WTC11 (cell line): ENCODE measurements around the gene MBD2. TPM values are rescaled to one million over a fixed set of nuclear protein-coding genes. Genes with fewer than 3 reads are reported as not detected.

Source experiments
- ATAC-seq: fragments of 200-7000 bp; cut with Tn5 transposase; 2 replicates; pipeline ENCODE4 v1.10.0; 2021; ENCODE audit warnings: mild to moderate bottlenecking, moderate library complexity
- CTCF ChIA-PET: fragments of 300-600 bp; sonication (Branson Sonifier 250); formaldehyde crosslinking; loops from one replicate; lab custom pipeline; 2021; ENCODE audit warnings: antibody characterized with exemption; lab: Charles Lee
- POLR2A ChIA-PET: fragments of 350-600 bp; sonication (Branson Sonifier 250); formaldehyde crosslinking; loops from one replicate; lab custom pipeline; 2021; ENCODE audit warnings: antibody characterized with exemption; lab: Charles Lee
- DNase-seq: peaks from one replicate; pipeline ENCODE4 v3.0.0; 2021; ENCODE audit warnings: low spot score
- H3K27ac Mint-ChIP-seq: 2 replicates; pipeline ENCODE4 v1.8.0; 2021; ENCODE audit warnings: mixed read lengths
- H3K27me3 Mint-ChIP-seq: 2 replicates; pipeline ENCODE4 v1.8.0; 2021; ENCODE audit warnings: low read depth, mild to moderate bottlenecking, moderate library complexity, mixed read lengths
- H3K36me3 Mint-ChIP-seq: 2 replicates; pipeline ENCODE4 v1.8.0; 2021; ENCODE audit warnings: mixed read lengths
- H3K4me1 Mint-ChIP-seq: 2 replicates; pipeline ENCODE4 v1.8.0; 2022; ENCODE audit warnings: mixed read lengths
- H3K4me3 Mint-ChIP-seq: 2 replicates; pipeline ENCODE4 v1.8.0; 2021; ENCODE audit warnings: mild to moderate bottlenecking, moderate library complexity, mixed read lengths
- H3K9me3 Mint-ChIP-seq: 2 replicates; pipeline ENCODE4 v1.8.0; 2021; ENCODE audit warnings: mixed read lengths
- CREB1 ChIP-seq: sonication (generic); formaldehyde crosslinking; IDR thresholded peaks from 2 replicates; pipeline ENCODE4 v1.8.0; 2023; ENCODE audit warnings: mild to moderate bottlenecking, missing genetic modification reagents
- CREM ChIP-seq: sonication (generic); formaldehyde crosslinking; IDR thresholded peaks from 2 replicates; pipeline ENCODE4 v1.8.1; 2022; ENCODE audit warnings: mild to moderate bottlenecking, missing genetic modification reagents, moderate library complexity
- FOXK1 ChIP-seq: sonication (generic); formaldehyde crosslinking; IDR thresholded peaks from 2 replicates; pipeline ENCODE4 v1.8.0; 2022; ENCODE audit warnings: mild to moderate bottlenecking, moderate library complexity, missing genetic modification reagents
- GABPB1 ChIP-seq: sonication (generic); formaldehyde crosslinking; IDR thresholded peaks from 2 replicates; pipeline ENCODE4 v1.8.1; 2023; ENCODE audit warnings: mild to moderate bottlenecking, missing genetic modification reagents
- GRHL2 ChIP-seq: fragments of 250-450 bp; sonication (Bioruptor Pico); IDR thresholded peaks from 2 replicates; pipeline ENCODE4 v1.8.0; 2022; ENCODE audit warnings: mild to moderate bottlenecking, moderate library complexity; ENCODE audit not compliant: insufficient replicate concordance, severe bottlenecking
- GTF2I ChIP-seq: fragments of 250-450 bp; sonication (Bioruptor Pico); conservative IDR thresholded peaks from 2 replicates; pipeline ENCODE4 v1.4.0; 2021; ENCODE audit warnings: mild to moderate bottlenecking
- IRF2 ChIP-seq: sonication (generic); formaldehyde crosslinking; IDR thresholded peaks from 2 replicates; pipeline ENCODE4 v1.8.0; 2022; ENCODE audit warnings: low read depth, missing genetic modification reagents, borderline replicate concordance
- KAT7 ChIP-seq: sonication (generic); formaldehyde crosslinking; IDR thresholded peaks from 2 replicates; pipeline ENCODE4 v1.8.1; 2023; ENCODE audit warnings: missing genetic modification reagents, mild to moderate bottlenecking, borderline replicate concordance
- MYBL2 ChIP-seq: sonication (generic); formaldehyde crosslinking; IDR thresholded peaks from 2 replicates; pipeline ENCODE4 v1.8.1; 2023; ENCODE audit warnings: mild to moderate bottlenecking, moderate library complexity, missing genetic modification reagents
- NFE2L1 ChIP-seq: sonication (generic); formaldehyde crosslinking; IDR thresholded peaks from 2 replicates; pipeline ENCODE4 v1.8.1; 2023; ENCODE audit warnings: missing genetic modification reagents
- OVOL2 ChIP-seq: fragments of 250-450 bp; sonication (Bioruptor Pico); IDR thresholded peaks from 2 replicates; pipeline ENCODE4 v1.9.0; 2021; ENCODE audit warnings: mild to moderate bottlenecking, borderline replicate concordance
- SMAD4 ChIP-seq: sonication (generic); formaldehyde crosslinking; IDR thresholded peaks from 2 replicates; pipeline ENCODE4 v1.8.0; 2022; ENCODE audit warnings: mild to moderate bottlenecking, missing genetic modification reagents
- TCF7 ChIP-seq: sonication (generic); formaldehyde crosslinking; IDR thresholded peaks from 2 replicates; pipeline ENCODE4 v1.8.0; 2022; ENCODE audit warnings: mild to moderate bottlenecking, low read depth, missing genetic modification reagents, moderate library complexity
- ZNF219 ChIP-seq: sonication (generic); formaldehyde crosslinking; IDR thresholded peaks from 2 replicates; pipeline ENCODE4 v1.8.0; 2023; ENCODE audit warnings: missing genetic modification reagents, mild to moderate bottlenecking, borderline replicate concordance
- ZNF416 ChIP-seq: fragments of 250-450 bp; sonication (Bioruptor Pico); IDR thresholded peaks from 2 replicates; pipeline ENCODE4 v1.9.0; 2021; ENCODE audit warnings: mild to moderate bottlenecking, inconsistent platforms
- total RNA-seq: library from RNA; stranded (reverse); gene quantifications from 3 replicates; pipeline ENCODE4 v1.2.3, GENCODE V29; 2021
- TF ChIP-seq, protein P1 (sequence below): sonication (generic); formaldehyde crosslinking; IDR thresholded peaks from 2 replicates; pipeline ENCODE4 v1.8.0; 2022; ENCODE audit warnings: mild to moderate bottlenecking, missing genetic modification reagents
- TF ChIP-seq, protein P2 (sequence below): fragments of 250-450 bp; sonication (Bioruptor Pico); IDR thresholded peaks from 2 replicates; pipeline ENCODE4 v1.8.0; 2021; ENCODE audit warnings: mild to moderate bottlenecking
- TF ChIP-seq, protein P3 (sequence below): sonication (generic); formaldehyde crosslinking; IDR thresholded peaks from 2 replicates; pipeline ENCODE4 v1.8.0; 2022; ENCODE audit warnings: mild to moderate bottlenecking, missing genetic modification reagents
- TF ChIP-seq, protein P4 (sequence below): fragments of 250-450 bp; sonication (Bioruptor Pico); IDR thresholded peaks from 2 replicates; pipeline ENCODE4 v1.9.0; 2021; ENCODE audit warnings: mild to moderate bottlenecking
- TF ChIP-seq, protein P5 (sequence below): sonication (generic); formaldehyde crosslinking; IDR thresholded peaks from 2 replicates; pipeline ENCODE4 v1.8.0; 2022; ENCODE audit warnings: mild to moderate bottlenecking, missing genetic modification reagents
- TF ChIP-seq, protein P6 (sequence below): sonication (generic); formaldehyde crosslinking; IDR thresholded peaks from 2 replicates; pipeline ENCODE4 v1.8.1; 2022; ENCODE audit warnings: mild to moderate bottlenecking, moderate library complexity, missing genetic modification reagents
- TF ChIP-seq, protein P7 (sequence below): sonication (generic); formaldehyde crosslinking; conservative IDR thresholded peaks from 2 replicates; pipeline ENCODE4 v1.8.1; 2023; ENCODE audit warnings: mild to moderate bottlenecking, low read depth, missing genetic modification reagents, moderate library complexity
- TF ChIP-seq, protein P8 (sequence below): sonication (generic); formaldehyde crosslinking; IDR thresholded peaks from 2 replicates; pipeline ENCODE4 v1.8.0; 2023; ENCODE audit warnings: missing genetic modification reagents

The MBD2 gene
- total RNA-seq, 1 experiment from 2014 or later = 42.7 TPM

DNA sequence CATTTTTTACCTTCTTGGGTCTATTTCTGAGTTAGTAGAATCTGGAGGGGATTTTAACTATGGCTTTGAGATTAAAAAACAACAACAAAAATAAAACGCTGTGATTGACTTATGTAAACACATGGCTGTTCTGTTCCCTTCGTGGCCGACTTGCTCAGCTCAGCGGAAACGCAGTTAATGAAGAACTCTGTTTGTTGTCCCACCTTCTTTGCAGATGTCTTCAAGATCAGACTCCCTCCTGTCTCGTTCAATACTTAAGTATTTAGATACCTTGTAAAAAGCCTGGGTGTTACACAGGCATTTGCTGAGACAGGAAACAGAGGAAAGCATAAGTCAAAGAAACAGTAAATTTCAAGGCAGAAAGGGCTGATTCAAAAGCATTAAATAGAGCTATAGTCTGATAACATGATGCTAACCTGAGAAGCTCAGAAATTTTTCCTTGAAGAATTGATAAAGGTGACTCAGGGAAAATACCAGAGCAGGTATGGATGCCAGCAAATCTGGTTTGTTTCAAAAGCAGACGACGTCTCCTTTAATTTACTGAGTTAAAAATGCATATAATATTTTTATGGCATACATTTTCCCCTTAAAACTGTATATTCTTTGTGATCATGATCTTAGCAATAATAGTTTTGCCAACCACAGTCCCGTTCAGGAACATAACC, 23.2 kb upstream of the MBD2 start:
- POLR2A ChIA-PET = interaction anchor here (0.8 to 2.0 kb wide), 5 partner anchors 17 to 110 kb away, joined by 3 to 20 read pairs (median 3); partner anchors contain the start of genes C18orf54, MBD2, POLI and STARD6
- no peak for TF ChIP-seq CREB1
- TF ChIP-seq, protein P1, sequence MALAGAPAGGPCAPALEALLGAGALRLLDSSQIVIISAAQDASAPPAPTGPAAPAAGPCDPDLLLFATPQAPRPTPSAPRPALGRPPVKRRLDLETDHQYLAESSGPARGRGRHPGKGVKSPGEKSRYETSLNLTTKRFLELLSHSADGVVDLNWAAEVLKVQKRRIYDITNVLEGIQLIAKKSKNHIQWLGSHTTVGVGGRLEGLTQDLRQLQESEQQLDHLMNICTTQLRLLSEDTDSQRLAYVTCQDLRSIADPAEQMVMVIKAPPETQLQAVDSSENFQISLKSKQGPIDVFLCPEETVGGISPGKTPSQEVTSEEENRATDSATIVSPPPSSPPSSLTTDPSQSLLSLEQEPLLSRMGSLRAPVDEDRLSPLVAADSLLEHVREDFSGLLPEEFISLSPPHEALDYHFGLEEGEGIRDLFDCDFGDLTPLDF (CRISPR knock-in tag) = no peak
- TF ChIP-seq IRF2 (CRISPR knock-in tag) = no peak
- no peak for TF ChIP-seq SMAD4 (CRISPR knock-in tag)
- TF ChIP-seq FOXK1 (CRISPR knock-in tag) = no peak
- no peak for TF ChIP-seq GABPB1 (CRISPR knock-in tag)
- no peak for TF ChIP-seq ZNF219 (CRISPR knock-in tag)
- TF ChIP-seq NFE2L1 (CRISPR knock-in tag) = no peak
- TF ChIP-seq GRHL2 = no peak
- no peak for TF ChIP-seq KAT7 (CRISPR knock-in tag)
- no peak for TF ChIP-seq GTF2I (CRISPR knock-in tag)
- no peak for TF ChIP-seq ZNF416 (CRISPR knock-in tag)
- no peak for TF ChIP-seq MYBL2
- no peak for TF ChIP-seq OVOL2 (CRISPR knock-in tag)
- TF ChIP-seq, protein P2, sequence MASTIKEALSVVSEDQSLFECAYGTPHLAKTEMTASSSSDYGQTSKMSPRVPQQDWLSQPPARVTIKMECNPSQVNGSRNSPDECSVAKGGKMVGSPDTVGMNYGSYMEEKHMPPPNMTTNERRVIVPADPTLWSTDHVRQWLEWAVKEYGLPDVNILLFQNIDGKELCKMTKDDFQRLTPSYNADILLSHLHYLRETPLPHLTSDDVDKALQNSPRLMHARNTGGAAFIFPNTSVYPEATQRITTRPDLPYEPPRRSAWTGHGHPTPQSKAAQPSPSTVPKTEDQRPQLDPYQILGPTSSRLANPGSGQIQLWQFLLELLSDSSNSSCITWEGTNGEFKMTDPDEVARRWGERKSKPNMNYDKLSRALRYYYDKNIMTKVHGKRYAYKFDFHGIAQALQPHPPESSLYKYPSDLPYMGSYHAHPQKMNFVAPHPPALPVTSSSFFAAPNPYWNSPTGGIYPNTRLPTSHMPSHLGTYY (CRISPR knock-in tag) = no peak
- TF ChIP-seq, protein P3, sequence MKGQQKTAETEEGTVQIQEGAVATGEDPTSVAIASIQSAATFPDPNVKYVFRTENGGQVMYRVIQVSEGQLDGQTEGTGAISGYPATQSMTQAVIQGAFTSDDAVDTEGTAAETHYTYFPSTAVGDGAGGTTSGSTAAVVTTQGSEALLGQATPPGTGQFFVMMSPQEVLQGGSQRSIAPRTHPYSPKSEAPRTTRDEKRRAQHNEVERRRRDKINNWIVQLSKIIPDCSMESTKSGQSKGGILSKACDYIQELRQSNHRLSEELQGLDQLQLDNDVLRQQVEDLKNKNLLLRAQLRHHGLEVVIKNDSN (CRISPR knock-in tag) = no peak
- no peak for TF ChIP-seq CREM (CRISPR knock-in tag)
- TF ChIP-seq, all 79 proteins: peak for 0
- ATAC-seq = peak; percentile 21
- H3K36me3 Mint-ChIP-seq = no peaks in the 10 kb centered on the region
- peaks cover 48% of the 10 kb centered on the region for H3K4me1 Mint-ChIP-seq
- peak overlapping the region; percentile 99 for H3K27ac Mint-ChIP-seq
- H3K9me3 Mint-ChIP-seq = peaks cover 7% of the 10 kb centered on the region
- no peak for DNase-seq
- CTCF ChIA-PET = interaction anchor here (1.1 to 1.6 kb wide), 4 partner anchors 18 to 110 kb away, joined by 3 to 18 read pairs (median 4); partner anchors contain the start of genes C18orf54, MBD2, POLI and STARD6
- peak overlapping the region; percentile 42 for H3K4me3 Mint-ChIP-seq
- no peaks in the 10 kb centered on the region; the same call in 1 of the 2 replicates for H3K27me3 Mint-ChIP-seq

DNA sequence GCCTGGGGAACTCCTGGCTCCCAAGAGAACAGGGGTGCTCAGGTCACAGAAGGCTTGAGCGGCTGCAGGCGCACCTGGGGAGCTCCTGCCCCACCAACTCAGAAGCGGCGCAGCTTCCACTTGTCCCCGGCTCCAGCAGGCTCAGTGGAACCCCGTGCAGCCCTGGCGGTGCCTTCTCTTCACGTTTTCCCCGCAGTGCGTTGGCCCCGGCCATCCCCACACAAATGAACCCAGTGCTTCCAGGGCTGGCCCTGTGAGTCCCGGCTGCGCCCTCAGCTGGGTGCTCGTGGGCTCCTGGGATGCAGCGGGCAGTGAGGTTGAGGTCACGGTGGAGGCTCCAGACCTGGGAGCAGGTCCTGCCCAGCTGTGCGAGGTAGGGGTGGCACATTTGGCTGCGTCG, 17.9 kb upstream of the MBD2 start:
- Mint-ChIP-seq H3K27me3 (no peaks in the 10 kb centered on the region; the same call in 1 of the 2 replicates), H3K9me3 (no peaks in the 10 kb centered on the region; the same call in 1 of the 2 replicates), H3K36me3 (no peaks in the 10 kb centered on the region), H3K4me1 (peaks cover 29% of the 10 kb centered on the region), H3K27ac (no peak overlapping the region), H3K4me3 (no peak overlapping the region)
- CTCF ChIA-PET = interaction anchor here (1.3 kb wide), 1 partner anchor 115 kb away, joined by 4 read pairs; the partner anchor contains the start of genes C18orf54 and STARD6
- ATAC-seq = no peak
- POLR2A ChIA-PET = no interaction called here
- DNase-seq = no peak
- TF ChIP-seq, protein P4, sequence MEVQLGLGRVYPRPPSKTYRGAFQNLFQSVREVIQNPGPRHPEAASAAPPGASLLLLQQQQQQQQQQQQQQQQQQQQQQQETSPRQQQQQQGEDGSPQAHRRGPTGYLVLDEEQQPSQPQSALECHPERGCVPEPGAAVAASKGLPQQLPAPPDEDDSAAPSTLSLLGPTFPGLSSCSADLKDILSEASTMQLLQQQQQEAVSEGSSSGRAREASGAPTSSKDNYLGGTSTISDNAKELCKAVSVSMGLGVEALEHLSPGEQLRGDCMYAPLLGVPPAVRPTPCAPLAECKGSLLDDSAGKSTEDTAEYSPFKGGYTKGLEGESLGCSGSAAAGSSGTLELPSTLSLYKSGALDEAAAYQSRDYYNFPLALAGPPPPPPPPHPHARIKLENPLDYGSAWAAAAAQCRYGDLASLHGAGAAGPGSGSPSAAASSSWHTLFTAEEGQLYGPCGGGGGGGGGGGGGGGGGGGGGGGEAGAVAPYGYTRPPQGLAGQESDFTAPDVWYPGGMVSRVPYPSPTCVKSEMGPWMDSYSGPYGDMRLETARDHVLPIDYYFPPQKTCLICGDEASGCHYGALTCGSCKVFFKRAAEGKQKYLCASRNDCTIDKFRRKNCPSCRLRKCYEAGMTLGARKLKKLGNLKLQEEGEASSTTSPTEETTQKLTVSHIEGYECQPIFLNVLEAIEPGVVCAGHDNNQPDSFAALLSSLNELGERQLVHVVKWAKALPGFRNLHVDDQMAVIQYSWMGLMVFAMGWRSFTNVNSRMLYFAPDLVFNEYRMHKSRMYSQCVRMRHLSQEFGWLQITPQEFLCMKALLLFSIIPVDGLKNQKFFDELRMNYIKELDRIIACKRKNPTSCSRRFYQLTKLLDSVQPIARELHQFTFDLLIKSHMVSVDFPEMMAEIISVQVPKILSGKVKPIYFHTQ (CRISPR knock-in tag) = no peak
- TF ChIP-seq TCF7 (CRISPR knock-in tag) = no peak
- TF ChIP-seq, protein P5, sequence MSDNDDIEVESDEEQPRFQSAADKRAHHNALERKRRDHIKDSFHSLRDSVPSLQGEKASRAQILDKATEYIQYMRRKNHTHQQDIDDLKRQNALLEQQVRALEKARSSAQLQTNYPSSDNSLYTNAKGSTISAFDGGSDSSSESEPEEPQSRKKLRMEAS (CRISPR knock-in tag) = no peak
- no peak for TF ChIP-seq FOXK1 (CRISPR knock-in tag)
- TF ChIP-seq, protein P6, sequence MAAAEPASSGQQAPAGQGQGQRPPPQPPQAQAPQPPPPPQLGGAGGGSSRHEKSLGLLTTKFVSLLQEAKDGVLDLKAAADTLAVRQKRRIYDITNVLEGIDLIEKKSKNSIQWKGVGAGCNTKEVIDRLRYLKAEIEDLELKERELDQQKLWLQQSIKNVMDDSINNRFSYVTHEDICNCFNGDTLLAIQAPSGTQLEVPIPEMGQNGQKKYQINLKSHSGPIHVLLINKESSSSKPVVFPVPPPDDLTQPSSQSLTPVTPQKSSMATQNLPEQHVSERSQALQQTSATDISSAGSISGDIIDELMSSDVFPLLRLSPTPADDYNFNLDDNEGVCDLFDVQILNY (CRISPR knock-in tag) = no peak
- TF ChIP-seq MYBL2 = no peak
- TF ChIP-seq GRHL2 = no peak
- TF ChIP-seq, protein P7, sequence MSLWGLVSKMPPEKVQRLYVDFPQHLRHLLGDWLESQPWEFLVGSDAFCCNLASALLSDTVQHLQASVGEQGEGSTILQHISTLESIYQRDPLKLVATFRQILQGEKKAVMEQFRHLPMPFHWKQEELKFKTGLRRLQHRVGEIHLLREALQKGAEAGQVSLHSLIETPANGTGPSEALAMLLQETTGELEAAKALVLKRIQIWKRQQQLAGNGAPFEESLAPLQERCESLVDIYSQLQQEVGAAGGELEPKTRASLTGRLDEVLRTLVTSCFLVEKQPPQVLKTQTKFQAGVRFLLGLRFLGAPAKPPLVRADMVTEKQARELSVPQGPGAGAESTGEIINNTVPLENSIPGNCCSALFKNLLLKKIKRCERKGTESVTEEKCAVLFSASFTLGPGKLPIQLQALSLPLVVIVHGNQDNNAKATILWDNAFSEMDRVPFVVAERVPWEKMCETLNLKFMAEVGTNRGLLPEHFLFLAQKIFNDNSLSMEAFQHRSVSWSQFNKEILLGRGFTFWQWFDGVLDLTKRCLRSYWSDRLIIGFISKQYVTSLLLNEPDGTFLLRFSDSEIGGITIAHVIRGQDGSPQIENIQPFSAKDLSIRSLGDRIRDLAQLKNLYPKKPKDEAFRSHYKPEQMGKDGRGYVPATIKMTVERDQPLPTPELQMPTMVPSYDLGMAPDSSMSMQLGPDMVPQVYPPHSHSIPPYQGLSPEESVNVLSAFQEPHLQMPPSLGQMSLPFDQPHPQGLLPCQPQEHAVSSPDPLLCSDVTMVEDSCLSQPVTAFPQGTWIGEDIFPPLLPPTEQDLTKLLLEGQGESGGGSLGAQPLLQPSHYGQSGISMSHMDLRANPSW (CRISPR knock-in tag) = no peak
- TF ChIP-seq, protein P8, sequence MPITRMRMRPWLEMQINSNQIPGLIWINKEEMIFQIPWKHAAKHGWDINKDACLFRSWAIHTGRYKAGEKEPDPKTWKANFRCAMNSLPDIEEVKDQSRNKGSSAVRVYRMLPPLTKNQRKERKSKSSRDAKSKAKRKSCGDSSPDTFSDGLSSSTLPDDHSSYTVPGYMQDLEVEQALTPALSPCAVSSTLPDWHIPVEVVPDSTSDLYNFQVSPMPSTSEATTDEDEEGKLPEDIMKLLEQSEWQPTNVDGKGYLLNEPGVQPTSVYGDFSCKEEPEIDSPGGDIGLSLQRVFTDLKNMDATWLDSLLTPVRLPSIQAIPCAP (CRISPR knock-in tag) = no peak
